Activated naive CD8-positive, alpha-beta T cell treated with anti-CD3 and anti-CD28 coated beads, Interleukin-2, amount 50 U/mL, for 16 hours (primary cell): ENCODE measurements around the gene SLC35A2.
"Not testable (repeated sequence)": the region's sequence is repeated elsewhere in the genome, so short reads cannot be mapped to it uniquely, and the experiment has no call there.

ENCODE experiments used
- DNase-seq: peaks from one replicate; pipeline ENCODE4 v3.0.0-alpha.2; 2020; ENCODE audit warnings: low read depth, low spot score

Gene SLC35A2

DNA sequence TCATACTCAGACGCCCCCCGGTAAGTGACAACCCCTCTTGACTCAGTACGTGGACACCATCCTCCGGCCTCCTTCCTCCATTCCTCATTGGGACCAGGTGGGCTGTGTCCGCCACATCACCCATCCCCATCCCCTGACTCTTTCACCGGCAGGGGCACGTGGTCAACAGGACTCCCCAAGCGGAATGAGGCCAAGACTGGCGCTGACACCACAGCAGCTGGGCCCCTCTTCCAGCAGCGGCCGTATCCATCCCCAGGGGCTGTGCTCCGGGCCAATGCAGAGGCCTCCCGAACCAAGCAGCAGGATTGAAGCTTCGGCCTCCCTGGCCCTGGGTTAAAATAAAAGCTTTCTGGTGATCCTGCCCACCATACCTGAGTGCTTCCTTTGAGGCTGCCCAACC is 8.7 kb downstream of the SLC35A2 start:
- no peak for DNase-seq

DNA sequence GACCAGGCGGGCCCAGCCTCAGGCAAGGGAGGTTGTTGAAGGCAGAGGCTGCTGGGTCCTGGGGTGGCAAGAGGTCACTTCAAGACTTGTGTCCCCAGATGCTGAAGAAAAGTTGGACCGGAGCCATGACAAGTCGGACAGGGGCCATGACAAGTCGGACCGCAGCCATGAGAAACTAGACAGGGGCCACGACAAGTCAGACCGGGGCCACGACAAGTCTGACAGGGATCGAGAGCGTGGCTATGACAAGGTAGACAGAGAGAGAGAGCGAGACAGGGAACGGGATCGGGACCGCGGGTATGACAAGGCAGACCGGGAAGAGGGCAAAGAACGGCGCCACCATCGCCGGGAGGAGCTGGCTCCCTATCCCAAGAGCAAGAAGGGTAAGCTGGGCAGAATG is 9.3 kb downstream of the SLC35A2 start:
- no peak for DNase-seq

DNA sequence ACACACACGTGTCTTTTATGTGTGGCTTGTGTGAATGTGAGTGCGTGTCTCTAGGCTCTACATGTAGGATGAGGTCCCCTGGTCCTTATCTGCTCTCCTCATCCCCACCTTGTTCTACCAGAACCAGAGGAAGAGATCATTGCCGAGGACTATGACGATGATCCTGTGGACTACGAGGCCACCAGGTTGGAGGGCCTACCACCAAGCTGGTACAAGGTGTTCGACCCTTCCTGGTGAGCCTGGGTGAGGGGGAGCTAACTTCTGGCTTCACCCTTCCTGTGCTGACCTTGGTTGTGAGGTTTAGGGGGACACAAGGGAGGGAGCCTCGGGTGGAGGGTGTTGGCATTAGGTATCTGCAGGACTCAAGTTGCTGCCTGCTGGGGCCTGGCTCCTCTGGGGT is 10.4 kb downstream of the SLC35A2 start:
- DNase-seq: no peak

DNA sequence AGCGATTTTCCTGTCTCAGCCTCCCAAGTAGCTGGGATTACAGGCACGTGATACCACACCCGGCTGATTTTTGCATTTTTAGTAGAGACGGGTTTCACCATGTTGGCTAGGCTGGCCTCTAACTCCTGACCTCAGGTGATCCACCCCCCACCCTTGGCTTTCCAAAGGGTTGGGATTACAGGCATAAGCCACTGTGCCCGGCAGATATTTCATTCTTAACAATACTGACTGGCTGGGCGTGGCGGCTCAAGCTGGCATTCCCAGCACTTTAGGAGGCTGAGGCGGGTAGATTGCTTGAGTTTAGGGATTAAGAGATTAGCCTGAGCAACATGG is 12.4 kb downstream of the SLC35A2 start:
- DNase-seq: no peak

DNA sequence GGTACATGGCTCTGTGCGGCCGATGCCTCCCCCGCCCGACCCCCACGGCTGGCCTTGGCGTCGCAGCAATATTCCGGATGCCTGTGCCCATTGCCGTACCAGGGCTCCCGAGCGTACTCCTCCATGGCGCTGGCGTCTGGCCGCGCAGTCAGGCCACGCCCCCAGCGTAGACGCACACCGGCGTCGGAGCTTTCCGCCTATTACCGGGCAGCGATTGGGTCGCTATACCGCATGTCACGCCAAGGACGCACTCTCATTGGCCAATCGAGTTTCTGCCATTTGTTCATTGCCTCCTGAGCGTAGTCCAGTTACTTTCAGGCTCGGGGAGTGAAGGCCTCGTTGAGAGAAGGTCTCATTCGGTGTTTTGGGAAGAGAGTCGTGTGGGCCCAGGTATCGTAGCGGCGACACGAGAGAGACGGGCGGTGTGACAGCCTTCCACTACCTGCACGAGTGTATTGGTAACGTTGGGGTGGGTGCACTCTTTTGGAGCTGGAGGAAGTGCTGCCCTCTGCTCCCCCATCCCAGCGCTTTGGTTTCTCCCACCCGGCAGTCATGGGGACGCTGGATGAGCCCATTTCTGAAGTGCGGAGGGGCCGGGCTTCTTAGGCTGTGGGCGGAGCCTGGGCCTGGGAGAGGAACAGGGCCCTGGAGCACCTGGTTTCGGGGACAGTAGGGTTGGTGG is 13.7 kb downstream of the SLC35A2 start, which contains the start of the genes PQBP1 and TIMM17B:
Gene PQBP1, plus strand, starts transcription at position 306 of the 682 bp plus-strand sequence. CDS start 580 bp downstream, outside the sequence.
Gene TIMM17B, minus strand, starts transcription at position 144 of the 682 bp plus-strand sequence. Its CDS starts 19 bp downstream, at position 125.
- DNase-seq: peak; percentile 63

DNA sequence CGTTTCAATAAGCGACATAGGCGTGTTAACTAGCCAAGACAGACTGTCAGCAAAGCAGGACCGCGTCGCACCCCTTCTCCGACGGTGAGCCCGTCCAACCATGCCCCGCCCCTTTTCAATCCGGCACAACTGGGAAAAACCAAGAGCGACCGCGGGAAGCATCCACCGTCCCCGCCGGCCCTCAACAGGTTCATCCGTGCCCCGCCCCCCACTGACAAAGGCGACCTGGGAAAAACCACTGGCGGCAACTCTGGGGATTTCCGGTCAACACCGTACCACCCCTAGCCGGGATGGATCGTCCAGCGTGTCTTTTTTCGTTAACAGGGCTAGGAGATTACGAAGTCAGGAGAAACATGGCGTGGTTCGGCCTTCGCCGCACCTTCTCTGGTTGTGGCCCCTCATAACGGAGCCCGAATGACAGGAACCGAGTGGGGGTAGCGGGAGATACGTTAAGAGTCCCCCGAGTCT is 14.3 kb downstream of the SLC35A2 start:
- DNase-seq: no peak

DNA sequence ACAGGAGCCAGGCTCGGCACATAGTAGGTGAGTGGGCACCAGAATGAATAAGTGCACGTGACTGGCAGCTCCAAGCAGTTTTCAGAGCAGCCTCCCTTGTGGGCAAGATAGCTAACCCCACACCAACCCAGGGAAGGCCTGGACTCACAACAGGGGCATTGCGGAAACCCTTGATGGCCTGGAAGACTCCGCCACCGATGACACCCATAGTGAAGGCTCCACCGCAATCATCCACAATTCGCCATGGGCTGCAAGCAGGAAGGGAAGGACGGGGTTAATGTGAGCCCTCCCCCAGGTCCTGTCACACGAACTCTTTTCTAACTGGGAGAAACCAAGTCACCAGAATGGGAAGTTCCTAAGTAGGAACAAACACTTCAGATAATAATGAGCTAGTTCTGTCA is 14.8 kb downstream of the SLC35A2 start:
- no peak for DNase-seq

DNA sequence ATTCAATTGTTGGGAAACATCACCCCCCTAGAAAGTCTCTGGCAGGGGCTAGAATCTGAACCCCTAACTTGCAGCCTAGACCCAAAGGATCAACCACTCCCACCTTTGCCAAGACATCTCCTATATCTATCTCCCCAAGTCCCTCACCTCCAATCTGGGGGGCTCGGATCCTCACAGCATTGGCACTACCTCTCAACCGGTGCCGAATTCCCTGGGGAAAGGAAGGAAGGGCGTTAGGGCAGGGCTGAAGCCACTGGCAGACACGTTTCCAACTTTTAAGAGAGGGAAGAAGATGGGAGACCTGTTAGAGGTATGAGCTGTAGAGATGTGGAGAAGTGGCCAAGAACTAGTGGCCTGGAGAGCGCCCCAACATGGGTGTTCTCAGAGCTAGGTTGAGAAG is 16.6 kb downstream of the SLC35A2 start:
- no peak for DNase-seq

DNA sequence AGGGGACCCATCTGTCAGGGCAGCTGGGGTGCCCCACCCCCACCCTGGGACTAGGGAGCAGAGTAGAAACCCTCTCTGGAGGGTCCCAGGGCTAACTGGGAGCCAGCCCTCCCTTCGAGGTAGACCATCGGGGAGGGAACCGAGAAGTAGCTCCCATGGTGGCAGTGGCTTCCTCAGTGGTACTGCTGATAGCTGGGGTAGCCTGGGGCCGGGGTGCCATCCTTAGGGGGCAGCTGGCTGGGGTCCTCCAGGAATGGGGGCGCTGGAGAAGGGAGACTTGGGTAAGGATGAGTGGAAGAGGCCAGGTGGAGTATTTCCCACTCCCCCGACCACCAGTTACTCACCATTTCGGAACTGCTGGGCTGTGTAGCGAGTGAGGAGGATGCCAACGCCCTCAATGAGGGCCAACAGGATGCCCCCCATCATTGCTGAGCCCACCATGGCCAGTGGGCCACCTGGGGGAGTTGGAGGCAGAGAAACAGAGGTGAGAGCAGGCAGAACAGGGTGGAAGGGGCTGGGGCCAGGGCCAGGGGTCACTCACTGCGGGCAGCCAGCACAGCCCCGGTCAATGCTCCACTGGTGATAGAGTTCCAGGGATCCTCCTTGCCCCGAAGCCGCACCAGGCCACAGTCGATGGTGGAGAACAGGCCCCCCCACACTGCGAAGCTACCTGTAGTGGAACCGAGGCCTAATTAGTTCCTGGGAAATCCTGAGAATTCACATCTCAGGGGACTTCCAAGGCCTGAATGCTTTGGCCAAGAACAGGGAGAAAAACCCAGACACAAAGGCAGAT is 17.7 kb downstream of the SLC35A2 start:
- DNase-seq: no peak

DNA sequence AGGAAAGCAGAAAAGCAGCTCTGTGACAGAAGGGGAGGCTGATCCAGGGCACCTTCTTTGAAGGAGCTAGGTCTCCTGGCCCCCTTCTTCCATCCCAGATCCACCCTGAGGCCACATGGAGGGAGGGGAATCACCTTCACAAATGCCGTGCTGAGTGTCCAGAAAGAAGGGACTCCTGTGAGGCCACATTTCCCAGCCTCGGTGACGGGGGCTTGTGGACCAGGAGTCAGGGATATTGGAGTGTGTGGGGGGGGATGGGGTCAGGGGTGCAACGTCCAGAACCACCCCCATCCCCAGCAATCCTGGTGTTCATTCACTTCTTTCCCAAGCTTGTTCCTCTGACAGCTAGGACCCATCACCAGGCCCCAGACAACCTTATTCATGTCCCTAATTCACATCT is 18.6 kb downstream of the SLC35A2 start:
- DNase-seq: no peak

DNA sequence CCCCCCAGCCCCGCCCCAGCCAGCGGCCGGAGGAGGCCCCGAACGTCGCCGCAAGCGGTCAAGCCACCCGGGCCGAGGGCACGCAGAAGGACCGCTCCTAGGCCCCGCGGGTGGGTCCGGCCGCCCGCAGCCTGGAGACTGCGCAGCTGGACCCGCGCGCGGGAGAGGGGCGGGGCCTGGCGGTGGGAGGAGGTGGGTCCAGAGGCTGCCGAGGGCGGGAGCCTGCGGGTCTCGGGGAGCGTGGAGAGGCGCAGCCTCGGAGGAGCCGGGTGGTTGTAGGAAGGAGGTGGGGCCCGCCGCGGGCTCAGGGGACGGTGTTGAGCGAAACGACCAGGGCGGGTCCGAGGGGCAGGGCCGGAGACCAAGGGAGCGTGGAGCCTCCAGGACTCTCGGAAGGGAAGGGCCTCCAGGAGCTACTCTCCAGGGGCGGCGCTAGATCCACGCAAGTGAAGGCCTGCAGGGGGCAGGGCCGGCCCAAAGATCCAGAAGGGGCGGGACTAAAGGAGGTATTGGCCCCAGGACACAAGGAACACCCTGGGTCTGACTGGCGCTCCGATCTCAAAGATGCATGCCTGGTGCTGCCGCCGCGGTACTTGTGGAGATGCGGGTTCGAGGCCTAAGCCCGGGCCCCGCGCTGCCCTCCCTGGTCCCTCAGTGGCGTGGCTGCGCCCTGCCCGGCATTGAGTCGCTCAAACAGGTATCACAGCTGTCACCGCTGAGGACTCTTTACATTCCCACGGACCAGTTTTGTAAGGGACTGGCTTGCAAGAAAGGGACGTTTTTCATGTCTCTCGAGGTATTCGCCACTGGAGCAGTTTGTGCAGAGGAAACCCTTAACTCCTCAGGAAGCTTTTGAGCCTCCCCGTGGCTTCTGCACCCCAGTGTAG is 19.8 kb downstream of the SLC35A2 start:
- no peak for DNase-seq

DNA sequence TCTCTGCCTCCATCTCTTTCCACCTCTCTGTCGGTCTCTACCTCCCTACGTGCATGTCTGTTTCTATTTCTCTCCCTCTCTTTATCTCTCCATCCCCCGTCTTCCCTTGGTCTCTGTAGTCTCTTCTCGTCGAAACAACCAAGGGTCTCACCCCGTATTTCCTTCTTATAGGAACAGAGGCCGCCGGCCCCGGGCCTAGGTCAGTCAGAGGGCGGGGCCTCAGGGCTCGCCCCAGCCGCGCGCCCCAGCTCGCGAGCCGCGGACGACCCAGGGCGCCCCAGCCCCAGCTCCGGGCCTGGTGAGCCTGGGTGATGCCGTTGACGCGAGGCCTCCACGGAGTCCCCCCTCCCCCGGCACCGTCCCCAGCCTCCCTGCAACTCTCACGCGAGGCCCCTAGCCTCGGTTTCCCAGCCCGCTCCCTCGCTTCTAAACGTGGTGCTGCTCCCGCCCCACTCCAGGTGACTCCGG is 20.5 kb downstream of the SLC35A2 start:
- no peak for DNase-seq

DNA sequence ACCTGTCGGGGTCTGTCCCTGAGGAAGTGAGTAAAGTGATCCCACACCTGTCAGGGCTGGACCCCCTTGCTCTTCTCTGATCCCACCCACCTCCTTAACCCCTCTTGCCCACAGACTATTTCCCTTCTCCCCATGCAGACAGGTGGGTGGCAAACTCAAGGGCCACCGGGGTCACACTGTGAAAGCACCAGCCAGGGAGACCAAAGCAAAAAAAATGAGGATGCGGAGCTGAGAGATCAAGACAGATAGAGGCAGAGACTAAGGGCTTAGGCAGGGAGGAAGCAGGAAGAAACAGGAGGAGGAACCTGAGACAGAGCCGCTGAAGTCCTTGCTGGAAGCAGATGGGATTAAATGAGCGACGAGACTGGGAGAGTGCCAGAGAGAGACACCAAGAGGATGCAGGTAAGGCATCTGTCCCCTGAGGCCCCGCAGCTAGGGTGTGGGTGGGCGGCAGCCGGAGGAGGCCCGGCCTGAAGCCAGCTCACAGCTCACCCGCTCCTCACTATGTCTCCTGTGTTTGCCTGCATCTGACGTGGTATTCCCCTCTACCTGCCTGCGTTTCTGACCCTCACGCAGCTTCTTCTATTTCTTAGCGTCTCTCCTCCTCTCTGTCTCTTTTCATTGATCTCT is 21.0 kb downstream of the SLC35A2 start:
- no peak for DNase-seq

DNA sequence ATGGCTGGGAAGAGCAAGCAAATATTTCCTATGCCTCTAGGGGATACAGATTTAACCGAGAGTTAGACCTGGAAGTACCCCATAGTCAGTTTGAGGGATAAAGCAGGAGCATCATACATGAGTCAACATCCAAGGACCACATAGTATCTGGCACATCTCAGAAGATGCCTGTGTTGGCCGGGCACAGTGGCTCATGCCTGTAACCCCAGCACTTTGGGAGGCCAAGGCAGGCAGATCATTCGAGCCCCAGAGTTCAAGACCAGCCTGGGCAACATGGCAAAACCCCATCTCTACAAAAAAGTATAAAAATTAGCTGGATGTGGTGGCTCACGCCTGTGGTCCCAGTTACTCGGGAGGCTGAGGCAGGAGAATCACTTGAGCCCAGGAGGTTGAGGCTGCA is 24.9 kb downstream of the SLC35A2 start:
- DNase-seq: not testable (repeated sequence)

DNA sequence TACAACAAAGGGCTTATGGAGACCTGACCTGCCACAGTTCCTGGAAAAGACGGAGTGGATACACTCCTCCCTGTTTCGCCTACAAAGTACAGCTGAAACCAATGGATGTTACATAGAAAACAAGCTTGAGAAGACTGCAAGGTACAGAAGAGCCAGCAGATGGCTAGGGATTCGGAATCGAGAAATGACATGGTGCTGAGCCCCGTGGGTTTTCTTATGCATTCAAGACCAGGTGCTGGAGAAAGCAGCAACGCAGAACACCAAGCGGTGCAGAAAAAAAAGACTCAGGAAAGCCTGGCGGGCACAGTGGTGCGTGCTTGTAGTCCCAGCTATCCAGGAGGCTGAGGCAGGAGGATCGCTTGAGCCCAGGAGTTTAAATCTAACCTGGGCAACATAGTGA is 27.7 kb downstream of the SLC35A2 start:
- no peak for DNase-seq

DNA sequence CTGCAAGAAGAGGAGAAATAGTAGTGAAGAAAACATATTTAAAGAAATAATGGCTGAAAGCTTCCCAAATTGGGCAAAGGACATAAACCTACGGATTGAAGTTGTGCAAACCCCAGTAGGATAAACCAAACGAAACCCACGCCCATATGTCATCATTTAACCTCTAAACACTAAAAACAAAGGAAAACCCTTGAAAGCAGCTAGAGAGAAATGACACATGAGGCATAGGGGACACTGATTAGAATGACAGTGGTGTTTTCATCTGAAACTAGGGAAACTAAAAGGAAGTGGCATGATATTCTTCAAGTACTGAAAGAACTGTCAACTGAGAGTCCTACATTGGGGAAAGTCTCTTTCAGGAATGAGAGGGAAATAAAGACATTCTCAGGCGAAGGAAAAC is 34.5 kb downstream of the SLC35A2 start:
- not testable (repeated sequence) for DNase-seq

DNA sequence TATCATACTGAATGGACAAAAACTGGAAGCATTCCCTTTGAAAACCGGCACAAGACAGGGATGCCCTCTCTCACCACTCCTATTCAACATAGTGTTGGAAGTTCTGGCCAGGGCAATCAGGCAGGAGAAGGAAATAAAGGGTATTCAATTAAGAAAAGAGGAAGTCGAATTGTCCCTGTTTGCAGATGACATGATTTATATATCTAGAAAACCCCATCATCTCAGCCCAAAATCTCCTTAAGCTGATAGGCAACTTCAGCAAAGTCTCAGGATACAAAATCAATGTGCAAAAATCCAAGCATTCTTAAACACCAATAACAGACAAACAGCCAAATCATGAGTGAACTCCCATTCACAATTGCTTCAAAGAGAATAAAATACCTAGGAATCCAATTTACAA is 39.4 kb downstream of the SLC35A2 start:
- DNase-seq: not testable (repeated sequence)

DNA sequence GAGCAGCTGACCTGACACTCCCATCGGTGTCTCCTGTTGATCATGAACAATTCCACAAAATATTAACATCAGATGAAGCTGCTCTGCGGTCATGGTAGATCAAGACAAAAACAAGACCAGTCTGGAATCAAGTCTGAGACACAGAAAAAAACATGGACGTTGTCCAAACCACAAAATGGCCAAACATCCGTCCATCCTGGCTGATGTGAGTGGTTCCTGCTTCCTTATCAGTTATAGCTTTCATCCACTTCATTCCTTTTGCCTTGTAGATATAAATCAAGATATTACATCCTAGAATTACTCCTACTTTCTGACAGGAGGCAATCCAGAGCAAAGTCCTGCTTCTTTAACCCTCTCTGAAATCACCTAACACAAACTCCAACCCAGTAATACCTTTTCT is 47.2 kb downstream of the SLC35A2 start:
- no peak for DNase-seq

DNA sequence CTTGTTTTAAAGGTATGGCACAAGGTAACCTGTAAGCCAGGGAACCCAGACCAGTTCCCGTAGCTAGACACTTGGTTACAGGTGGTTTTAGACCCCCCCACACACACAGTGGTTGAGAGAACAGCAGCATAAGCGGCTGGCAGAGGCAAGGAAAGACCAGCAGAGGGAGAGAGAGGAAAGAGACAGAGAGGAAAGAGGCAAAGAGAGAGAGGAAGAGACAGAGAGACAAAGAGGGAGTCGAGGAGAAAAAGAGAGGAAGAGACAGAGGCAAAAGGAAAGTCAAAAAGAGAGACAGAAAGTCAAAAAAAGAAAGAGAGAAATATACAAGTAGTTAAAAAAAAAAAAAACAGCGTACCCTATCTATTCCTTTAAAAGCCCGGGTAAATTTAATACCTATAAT is 56.5 kb downstream of the SLC35A2 start:
- DNase-seq: no peak

DNA sequence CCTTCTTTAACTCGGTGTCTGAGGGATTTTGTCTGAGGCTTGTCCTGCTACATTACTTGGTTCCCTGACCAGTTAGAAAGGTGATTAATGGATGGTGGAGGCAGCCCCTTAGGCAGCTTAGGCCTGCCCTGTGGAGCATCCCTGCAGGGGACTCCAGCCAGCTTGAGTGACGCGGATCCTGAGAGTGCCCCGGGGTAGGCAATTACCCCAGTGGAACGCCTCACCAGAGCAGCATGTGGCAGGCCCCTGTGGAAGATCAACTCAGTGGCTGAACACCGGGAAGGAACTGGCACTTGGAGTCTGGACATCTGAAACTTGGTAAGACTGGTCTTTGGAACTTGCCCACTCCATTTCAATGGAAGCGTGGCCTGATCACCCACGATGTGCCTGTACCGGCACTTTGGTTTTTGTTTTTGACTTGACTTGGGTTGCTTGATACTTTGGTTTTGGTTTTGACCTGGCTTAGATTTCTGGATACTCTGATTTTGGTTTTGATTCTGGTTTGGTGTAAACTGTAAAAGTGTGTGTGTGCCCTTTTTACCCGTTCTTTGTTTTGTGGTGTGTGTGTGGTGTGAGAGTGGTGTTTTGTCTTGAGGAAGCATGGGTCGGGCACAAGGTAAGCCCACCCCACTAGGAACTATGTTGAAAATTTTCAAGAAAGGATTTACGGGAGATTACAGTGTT is 57.2 kb downstream of the SLC35A2 start:
- not testable (repeated sequence) for DNase-seq

DNA sequence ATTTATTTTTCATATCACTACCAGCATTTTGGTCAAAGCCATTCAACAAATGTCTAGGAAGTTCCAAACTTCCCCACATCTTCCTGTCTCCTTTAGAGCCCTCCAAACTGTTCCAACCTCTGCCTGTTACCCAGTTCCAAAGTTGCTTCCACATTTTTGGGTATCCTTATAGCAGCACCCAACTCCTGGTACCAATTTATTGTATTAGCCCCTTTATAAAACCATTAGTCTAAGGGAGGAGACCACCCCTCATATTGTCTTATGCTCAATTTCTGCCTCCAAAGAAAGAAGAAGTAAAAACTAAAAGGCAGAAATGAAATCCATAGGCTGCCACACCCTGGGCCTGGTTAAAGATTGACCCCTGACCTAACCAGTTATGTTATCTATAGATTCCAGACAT is 58.0 kb downstream of the SLC35A2 start:
- not testable (repeated sequence) for DNase-seq
